GM18861 (cell line): ENCODE measurements around the gene DPP8.

ENCODE experiments used
- ATAC-seq: cut with Tn5 transposase; IDR thresholded peaks from one replicate; pipeline ENCODE4 v1.9.1; 2021; ENCODE audit not compliant: unreplicated experiment

The DPP8 gene

DNA sequence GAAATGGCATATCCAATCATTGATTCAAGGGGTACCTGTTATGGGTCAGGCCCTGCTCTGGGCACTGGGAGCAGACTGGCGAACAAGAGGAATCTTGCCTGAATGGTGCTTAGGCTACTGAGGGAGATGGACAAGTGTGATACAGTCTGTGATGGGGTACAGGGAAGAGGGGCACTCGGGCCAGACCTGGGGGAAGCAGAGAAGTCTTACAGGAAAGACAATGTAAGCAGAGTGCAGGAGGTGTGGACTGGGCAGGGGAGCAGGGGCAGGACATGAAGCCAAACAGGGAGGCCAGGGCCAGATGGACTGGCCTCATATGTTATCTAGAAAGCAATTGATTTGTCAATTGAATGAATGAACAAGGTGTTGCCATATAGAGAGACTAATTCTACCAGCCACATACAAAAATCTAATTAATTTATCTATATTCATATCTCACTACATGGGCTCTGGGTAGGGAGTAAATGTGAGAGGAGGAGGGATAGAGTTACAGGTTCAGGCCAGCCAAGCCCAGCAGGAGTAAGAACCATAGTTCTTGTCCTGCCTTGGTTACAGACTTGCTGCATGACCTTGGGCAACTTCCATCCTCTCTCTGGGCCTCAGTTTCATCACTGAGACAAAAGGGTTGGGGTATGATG lies 91.2 kb downstream of the DPP8 start:
- no peak for ATAC-seq

DNA sequence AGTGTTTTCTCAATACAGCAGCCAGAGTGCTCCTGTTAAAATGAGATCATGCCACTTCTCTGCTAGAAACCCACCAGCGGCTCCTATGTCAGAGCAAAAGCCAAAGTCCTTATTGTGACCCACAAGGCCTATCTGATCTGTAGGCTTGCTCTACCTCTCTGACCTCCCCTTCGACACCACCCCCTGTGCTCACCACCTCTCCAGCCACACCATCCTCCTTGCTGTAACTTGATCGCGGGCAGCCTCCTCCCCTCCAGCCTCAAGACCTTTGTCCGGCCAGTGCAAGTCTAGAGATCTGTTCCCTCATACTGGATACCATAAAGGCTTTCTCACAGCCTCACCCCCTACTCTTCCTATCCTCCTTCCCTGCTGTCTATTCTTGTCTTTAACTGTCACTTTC lies 92.8 kb downstream of the DPP8 start:
- no peak for ATAC-seq

DNA sequence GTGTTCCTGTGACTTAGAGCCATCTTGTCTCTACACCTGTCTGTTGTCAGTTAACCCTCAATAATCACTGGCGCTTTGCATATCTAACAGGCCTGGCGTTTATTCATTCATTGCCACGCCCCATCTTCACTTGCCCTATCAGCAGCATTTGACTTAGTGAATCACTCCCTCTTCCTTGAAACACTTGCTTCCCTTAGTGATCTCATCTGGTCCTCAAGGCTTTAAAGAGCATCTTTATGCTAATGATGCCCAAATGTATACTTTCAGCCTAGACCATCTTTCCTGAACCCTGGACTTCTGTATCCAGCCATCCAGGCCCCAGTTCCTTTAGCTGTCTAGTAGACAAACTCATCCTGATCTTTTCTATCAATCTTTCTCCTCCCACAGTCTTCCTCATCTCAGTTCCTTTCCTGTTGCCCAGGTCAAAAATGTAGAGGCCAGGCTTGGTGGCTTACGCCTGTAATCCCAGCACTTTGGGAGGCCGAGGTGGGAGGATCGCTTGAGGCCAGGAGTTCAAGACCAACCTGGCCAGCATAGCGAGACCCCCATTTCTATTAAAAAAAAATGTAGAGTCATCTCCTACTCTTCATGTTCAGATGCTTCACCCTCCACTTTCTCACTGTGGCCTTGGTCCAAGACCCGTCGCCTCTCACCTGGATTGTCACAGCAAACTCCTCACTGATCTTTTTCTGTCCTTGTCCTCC lies 93.4 kb downstream of the DPP8 start:
- ATAC-seq, result no peak

GRCh38 chr15:65423150-65423975 lies 94.1 kb downstream of the DPP8 start:
- no peak for ATAC-seq

GRCh38 chr15:65421360-65422215 lies 95.9 kb downstream of the DPP8 start:
- no peak for ATAC-seq

DNA sequence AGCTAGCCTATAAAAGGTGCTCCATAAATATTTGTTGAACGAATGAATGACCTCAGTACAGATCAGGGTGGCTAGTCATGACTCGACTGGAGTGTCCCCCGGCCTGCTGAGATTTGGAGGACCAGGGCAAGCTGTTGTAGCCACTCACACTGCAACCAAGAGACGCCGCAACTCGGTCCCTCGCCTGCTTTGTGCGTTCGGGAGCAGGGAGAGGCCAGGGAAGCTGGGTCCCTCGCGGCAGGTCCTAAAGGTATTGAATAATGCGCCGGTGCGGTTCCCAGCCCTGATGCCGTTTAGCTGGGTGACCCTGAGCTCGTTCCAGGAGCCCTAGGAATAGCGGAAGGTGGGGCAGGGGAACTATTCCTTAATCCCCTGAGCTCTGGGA lies 96.5 kb downstream of the DPP8 start:
- ATAC-seq, result no peak

DNA sequence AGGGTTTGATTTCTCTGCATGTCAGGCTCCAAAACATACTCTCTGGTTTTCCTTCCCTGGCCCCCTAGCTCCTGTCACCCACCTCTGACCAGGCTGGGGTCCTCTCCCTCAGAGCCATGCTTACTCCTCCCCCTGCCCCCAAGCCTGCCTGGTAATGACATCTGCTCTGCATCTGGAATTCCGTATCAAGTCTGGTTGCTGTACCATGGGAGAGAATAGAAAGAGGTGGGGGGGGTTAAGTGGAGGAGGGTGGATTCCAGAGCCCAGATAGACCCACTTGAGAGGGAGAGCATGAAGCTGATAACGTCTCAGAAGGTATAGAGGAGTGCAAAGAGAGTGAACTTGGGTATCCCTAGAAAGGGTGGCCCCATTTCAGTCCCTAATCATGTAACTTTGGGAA lies 98.9 kb downstream of the DPP8 start:
- no peak for ATAC-seq

DNA sequence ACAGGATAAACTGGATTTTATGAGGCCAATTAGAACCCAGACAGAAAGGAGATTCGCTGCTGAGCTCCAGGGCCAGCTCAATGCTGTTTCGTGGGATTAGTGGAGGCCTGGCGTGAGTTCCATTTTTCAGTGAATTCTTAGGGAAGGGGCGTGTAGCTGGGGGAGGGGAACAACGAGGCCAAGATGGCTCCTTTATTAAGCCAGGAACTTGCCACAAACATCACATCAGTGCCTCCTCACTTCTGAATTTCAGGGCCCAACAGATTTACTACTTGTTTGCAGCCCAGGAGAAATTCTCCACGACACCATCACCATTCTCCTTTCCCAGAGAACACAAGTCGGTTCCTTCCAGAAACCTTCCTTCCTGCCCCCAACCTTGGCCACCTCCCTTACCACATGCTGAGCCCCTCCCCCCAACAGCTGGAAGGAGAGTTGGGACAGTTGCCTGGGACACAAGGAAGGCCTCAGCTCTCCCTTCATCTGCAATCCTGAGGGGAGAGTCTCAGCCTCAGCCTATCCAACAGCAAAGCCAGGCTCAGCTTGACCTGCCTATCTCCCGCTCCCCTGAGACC lies 100.6 kb downstream of the DPP8 start:
- no peak for ATAC-seq

- no peak for ATAC-seq
Measured at GRCh38 chr15:65414841-65415621, 102.5 kb downstream of the DPP8 start.

GRCh38 chr15:65413760-65414144 lies 103.7 kb downstream of the DPP8 start:
- no peak for ATAC-seq

DNA sequence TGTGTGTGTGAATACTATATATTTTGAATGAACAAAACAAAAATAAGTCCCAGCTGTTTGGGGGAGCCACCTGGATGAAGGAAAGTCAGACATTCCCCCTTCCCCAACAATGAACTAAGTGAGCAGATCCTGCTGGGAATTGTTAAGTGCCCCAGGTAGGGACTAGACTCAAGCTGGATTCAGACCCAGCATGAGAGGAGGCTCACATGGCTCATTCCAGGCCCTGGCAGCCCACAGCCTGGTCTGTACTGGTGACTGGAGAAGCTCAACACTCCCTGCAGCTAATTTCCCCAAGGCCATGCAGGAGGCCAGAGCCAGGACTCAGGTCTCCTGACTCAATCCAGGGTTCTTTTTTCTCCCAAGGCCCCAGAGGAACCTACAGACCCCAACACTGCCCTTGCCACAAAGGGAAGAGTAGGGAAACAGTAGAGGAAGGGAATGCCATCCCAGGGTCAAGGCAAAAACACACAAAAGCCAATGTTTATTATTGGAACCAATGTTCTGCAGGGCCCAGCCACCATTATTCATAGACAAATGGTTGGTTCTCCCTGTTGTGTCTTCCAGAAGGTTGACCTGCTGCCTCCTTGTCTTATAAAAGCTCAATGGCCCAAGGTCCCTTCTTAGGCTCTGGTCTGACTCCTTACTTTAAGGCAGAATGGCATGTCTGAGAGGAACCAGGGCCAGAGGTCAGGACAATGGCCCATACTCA lies 104.3 kb downstream of the DPP8 start:
- ATAC-seq, result no peak

GRCh38 chr15:65412556-65412955 lies 104.9 kb downstream of the DPP8 start:
- no peak for ATAC-seq

- ATAC-seq, result no peak
Measured at GRCh38 chr15:65411465-65412071, 105.9 kb downstream of the DPP8 start.

DNA sequence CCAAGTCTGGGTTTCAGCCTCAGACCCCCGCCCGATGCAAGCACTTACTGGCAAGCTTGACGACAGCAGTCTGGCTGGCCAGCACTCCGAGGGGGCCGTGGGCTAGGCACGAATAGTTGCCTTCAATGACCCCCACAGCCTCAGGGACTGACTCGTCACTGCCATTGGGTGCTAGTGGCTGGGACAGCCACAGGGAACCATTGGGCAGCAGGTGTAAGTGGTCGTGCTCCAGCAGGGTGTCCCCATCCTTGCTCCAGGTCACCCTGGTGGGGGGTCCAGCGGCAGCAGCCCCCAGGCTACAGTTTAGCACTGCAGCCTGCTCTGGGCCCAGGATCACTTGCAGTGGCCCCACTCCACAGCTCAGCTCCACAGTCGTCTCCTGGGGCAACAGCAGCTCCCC lies 106.5 kb downstream of the DPP8 start:
- ATAC-seq, result no peak

GRCh38 chr15:65410036-65410435 lies 107.5 kb downstream of the DPP8 start:
- no peak for ATAC-seq

DNA sequence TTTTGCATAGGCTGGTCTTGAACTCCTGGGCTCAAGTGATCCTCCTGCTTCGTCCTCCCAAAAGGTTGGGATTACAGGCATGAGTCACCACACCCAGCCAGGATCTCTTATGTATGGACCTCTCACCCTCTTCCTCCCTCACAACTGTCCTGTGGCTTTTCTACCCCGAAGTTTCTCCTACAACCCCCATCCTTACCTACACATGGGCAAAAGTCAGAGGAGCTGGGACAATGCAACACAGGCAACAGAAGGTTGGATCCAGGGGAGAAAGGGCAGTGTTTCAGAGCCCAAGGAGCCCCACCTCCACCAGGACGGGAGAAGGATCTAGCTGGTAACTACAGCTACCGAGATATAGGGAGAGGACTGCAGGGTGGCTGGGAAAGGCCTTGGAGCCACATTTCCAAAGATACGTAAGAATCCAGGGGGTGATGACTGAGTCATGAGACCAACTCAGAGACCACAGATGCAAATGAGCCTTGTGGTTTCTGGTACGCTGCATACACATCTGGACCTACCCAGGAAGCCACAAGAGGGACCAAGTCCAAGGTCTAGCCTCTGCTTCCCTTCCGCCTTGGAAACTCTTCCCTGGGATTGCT lies 108.4 kb downstream of the DPP8 start:
- ATAC-seq, result no peak

DNA sequence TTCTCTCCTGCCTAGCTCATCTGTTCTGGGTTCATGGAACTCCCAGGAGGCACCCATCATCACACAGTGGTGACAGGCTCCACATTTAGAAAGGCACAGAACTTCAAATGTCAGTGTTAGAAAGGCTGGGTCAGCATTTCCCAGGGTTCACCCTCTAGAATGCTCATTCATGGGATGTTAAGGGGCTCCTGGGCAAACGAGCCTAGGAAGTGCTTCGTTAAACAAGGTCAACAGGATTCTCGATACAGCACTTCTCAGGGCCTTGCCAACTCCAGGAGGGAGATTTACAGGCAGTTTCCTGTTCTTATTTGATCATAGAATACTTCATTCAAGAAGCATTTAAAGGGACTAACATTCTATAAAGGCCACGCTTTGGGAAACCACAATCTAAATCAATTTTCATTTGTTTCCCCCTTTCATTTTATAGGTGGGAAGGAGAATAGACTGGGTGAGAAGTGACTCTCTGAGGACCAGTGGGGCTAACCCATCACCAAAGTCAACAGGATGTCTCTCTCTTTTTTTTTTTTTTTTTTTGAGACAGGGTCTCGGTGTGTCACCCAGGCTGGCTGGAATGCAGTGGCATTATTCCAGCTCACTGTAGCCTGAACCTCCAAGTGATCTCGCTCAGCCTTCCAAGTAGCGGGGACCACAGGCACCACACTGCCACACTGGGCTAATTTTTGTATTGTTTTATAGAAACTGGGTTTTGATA lies 109.0 kb downstream of the DPP8 start:
- no peak for ATAC-seq

GRCh38 chr15:65406424-65407000 lies 111.0 kb downstream of the DPP8 start:
- no peak for ATAC-seq
